HG02588 (cell line): Measurements from ENCODE around the gene ATP2B2.
A peak's percentile ranks its signal among the peaks of the same experiment; 100 is the strongest.
"Not testable (repeated sequence)": the region's sequence is repeated elsewhere in the genome, so short reads cannot be mapped to it uniquely, and the experiment has no call there.

Experiments used
- ATAC-seq: cut with Tn5 transposase; IDR thresholded peaks from one replicate; pipeline ENCODE4 v1.9.1; 2021; ENCODE audit warnings: mild to moderate bottlenecking, moderate library complexity; ENCODE audit not compliant: unreplicated experiment

The ATP2B2 gene

DNA sequence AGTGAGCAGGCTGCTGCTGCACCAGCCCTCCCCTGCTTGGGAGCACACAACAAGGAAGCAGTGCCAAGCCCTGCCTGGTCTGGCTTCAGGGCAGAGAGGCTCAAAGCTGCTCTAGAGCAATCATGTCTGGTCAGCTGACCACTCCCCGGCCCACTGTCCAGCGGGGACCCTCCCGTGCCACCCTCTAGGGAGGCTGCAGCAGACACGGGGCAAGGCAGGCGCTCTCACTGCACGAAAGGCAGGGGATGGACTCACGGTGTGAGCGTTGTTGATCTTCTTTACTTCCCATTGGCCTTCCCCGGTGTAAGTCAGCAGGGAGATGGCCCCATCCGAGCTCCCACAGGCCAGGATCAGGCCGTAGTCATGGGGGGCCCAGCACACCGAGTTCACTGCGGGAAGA lies 193.7 kb downstream of the ATP2B2 start:
- ATAC-seq = no peak

DNA sequence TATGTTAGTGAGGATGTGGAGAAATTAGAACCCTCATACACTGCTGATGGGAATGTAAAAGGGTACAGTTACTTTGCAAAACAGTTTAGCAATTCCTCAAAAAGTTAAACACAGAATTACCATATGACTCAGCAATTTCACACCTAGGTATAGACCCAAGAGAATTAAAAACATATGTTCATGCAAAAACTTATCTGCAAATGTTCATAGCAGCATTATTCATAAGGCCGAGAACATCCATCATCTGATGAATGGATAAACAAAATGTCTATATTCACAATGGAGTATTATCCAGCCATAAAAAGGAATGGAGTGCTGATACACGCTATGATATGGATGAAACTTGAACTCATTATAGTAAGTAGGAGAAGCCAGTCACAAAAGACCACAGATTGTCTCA lies 194.8 kb downstream of the ATP2B2 start:
- ATAC-seq = no peak

DNA sequence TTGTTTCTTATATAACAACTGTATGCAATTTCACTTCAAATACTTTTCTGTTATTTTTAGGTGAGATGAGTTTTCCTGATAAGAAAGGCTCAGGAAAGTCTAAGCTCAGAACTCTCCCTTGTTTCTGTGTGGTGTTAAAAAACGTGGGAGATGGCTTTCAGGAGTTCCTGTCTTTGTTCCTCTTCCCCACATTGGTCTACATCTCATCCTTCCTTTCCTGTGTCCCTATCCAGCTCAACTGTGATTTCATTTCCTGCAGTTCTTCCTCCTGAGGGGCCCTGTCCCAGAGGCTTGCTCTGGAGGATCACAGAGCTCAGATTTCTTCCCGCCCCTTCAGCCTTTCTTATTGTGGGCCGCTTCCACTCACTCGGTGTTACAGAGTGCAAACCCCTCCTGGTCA lies 195.7 kb downstream of the ATP2B2 start:
- ATAC-seq = no peak

DNA sequence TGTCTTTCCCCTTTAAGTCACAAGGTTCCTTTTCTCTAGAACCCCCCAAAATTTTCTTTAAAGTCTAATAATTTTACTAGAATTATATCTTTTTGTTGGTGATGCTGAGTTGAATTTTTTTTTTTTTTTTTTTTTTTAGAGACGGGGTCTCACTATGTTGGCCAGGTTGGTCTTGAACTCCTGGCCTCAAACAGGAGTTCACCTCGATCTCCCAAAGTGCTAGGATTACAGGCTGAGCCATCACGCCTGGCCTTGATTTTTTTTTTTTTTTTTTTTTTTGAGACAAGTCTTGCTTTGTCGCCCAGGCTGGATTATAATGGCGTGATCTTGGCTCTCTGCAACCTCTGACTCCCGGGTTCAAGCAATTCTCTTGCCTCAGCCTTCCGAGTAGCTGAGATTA lies 196.7 kb downstream of the ATP2B2 start:
- no peak for ATAC-seq

DNA sequence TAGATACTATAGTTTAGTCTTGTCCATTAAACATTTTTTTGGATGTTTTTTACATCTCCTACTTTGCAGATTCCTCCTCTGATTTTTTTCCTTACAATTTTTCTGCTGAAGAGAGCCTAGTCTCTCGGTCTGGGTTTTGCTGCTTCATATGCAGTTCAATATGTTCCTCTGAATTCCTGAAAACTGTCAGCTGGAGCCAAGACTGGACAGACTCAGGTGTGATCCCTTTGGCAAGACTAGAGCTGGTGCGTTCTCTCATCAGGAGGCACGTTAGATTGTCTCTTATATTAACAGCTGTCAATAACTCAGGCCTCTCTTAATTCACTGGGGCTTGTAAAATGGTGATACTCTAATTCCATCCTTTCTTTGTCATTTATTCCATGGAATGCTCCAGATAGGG lies 199.2 kb downstream of the ATP2B2 start:
- no peak for ATAC-seq

DNA sequence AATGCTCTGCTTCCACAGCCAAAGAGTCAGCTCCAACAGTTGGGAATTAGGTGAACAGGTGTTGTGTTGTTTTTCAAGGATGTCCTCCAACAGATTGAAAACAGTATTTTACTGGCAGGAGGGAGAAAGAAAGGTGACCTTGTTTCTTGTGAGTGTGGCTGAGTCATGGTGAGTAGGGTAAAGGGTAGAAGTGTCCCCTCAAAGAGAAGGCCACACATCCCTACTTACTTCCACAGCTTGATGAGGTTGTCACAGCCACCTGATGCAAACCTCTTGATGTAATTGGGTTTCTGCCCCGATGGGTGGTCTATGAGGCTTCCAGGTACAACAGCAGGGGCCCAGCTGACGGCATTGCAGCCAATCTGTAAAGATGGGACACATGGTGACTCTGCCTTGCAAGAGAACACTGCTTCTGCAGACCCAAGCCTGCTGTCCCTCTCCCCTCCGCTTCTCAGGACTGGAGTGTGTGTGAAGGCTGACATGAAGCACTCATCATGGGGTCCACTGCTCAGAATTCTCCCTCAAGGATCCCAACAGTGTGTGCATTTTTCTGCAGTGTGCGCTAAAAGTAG lies 200.0 kb downstream of the ATP2B2 start:
- ATAC-seq = no peak

DNA sequence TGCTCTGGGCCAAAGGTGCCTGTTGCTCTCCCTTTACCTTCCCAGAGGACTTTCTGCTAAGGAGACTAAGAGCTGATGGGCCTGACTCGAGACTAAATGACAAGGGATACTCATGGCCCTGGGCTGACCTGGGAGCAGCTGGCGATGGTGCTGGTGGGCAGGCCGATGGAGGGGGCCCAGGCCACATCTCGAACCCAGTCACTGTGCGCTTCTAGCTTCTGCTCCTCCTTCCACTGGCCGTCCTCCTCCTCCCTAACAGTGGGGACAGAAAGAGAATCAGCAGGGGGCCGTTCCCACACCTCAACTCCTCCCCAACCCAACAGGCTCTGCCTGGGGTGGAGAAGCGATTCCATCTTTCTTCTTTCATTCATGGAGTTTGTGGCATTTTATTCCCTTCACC lies 200.5 kb downstream of the ATP2B2 start:
- ATAC-seq = no peak

DNA sequence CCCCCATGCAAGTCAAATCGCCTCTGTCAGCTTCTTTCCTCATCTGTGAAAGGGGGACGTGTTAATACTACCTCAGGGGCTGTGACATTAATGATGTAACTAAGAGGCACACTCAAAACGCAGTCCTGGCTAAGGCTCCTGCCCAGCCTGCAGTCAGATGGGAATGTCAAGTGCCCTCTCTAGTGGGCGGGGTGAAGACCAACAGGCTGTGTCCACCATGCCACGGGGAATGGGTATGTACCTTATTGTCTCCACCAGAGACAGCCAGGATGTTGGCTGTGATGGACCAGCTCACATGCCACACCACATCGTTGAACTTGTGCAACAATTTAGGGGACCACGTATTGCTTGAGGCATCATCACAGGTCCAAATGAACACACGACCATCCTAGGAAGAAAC lies 201.6 kb downstream of the ATP2B2 start:
- ATAC-seq = no peak

DNA sequence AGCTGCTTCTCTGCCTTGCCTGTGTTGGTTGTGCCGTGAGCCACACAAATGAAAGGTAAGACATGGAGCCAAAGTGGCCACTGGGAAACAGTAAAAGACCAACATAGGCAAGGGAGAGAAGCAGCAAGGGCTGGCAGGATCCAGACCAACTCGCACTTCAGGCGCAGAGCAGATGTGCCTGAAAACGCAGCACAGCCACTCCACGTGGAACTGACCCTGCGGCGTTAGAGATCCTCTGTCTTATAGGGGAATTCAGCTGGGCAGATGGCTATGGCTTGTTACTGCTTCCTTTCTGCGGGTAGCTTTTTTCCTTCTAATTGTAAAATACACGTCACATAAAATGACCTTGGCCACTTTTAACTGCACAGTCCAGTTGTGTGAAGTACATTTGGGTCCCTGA lies 202.3 kb downstream of the ATP2B2 start:
- ATAC-seq = no peak

DNA sequence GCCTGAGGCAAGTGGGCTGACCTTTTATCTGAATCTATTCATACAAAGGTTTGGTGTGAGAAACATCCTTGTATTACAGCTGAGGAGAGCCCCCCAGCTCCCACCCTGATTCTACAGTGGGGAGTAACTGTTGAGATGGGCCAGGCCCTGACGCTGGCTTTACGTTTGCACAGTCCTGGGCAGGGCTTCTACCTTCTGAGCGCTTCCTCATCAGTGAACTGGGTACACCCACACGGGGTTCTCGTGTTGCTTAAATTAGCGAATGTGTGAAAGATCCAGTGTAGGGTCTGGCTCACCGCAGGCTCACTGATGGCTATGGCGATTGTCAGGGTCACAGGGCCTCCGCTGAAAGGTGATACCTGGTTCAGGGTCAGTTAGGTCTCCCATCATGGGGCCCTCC lies 205.3 kb downstream of the ATP2B2 start:
- ATAC-seq = no peak

DNA sequence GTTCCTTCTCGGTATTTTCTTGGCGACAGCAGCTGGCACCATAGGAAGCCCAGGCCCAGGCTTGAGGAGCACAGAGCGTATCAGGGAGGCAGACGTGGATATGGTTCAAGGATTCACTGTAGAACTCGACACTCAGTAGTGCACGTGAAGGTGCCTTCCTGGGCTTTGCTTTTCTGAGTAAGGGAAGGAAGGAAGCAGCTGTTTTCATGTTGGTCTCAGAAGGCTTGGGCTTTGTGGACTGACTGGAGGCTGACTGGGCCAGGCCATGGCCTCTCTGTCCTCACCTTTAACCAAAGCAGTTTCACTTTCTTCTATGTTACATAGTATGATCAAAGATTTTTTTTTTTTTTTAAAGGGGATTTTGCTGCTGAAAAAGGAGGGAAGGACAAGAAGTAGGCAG lies 205.7 kb downstream of the ATP2B2 start:
- ATAC-seq = no peak

DNA sequence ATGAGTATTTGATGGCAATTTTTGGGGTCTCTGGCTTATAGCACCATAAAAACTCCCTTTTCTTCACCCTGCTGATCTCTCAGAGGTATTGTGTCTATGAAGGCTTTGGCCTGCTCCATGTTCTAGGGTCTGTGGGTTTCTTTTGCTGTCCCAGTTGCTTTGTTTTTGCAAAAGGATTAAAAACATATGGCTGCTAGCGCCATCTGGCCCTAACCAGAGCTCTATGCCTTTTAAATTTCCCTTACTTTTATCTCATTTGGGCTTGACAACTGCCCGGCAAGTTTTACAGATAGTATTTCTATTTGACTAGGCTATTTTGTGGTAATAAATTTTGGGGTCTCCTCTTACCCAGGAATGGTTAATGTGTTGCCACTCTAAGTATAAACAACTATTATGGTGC lies 206.2 kb downstream of the ATP2B2 start:
- ATAC-seq = no peak

DNA sequence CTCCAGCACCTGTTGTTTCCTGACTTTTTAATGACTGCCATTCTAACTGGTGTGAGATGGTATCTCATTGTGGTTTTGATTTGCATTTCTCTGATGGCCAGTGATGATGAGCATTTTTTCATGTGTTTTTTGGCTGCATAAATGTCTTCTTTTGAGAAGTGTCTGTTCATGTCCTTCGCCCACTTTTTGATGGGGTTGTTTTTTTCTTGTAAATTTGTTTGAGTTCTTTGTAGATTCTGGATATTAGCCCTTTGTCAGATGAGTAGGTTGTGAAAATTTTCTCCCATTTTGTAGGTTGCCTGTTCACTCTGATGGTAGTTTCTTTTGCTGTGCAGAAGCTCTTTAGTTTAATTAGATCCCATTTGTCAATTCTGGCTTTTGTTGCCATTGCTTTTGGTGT lies 207.3 kb downstream of the ATP2B2 start:
- not testable (repeated sequence) for ATAC-seq

DNA sequence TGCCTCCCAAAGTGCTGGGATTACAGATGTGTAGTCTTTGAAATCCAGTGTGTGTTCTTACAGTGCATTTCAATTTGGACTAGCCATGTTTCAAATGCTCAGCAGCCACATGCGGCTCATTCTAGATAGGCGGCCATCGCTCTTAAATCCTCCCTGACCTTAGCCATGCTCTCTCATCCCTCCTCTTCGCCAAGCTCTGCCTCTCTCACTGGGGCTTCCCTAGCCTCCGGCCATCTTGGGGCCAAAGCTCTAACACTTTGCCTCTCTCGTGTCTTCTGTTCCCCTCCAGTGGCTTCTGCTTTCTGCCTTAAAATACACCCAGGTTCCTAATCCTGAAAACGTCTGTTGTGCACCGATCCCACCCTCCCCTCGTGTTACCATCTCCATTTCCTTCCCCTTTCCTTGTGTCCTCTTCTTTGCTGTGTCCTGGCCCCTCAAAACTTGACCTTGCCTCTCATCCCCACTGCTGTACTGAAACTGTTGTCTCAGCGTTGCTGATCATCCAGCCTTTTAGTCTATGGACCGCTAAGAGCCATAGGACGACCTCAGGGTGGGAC lies 211.3 kb downstream of the ATP2B2 start:
- no peak for ATAC-seq

DNA sequence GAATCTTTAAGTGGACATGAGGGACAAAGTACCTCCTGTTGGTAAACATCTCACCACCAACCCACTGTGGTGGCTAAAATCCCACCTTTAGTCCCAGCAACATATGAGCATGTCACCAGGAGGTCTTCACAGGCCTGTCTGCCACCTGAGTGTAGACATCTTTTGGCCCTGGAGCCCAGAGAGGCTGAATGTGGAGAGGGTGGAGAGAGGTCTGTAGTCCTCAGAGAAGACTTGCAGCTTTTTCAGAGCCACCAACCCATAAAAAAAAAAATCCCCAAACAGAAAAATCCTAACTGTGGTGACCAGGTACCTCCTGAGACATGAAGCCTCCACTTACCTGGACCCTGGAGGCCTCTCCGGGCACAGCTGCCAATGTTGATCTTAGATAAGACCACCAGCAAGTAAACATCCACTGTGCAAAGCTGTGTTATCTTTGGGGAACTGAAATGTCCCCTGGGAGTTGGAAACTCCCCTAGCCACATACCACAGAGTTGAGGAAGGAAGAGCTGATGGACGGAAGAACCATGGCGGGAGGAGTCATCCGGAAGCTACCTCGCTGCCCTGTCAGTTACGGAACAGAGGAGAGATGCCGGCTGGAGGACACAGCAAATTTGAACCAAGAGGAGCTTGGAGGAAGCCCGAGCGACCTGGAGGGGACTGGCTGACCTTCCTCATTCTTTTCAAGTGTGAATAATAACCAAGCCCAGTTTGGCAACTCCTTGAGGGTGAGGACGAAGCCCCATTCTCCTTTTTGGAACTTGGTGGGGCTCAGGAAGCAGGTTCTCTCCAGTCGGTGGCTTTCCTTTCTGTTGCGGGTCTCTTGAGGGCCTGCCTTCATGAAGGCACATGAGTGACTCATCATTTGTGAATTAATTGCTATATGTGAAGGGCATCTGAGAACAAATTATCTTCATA lies 212.6 kb downstream of the ATP2B2 start, which contains the start of gene GHRL:
GHRL (minus strand) TSS at position 443 of the 915 bp plus-strand sequence. CDS start 2,767 bp downstream, outside the sequence.
- ATAC-seq = peak; percentile 79

DNA sequence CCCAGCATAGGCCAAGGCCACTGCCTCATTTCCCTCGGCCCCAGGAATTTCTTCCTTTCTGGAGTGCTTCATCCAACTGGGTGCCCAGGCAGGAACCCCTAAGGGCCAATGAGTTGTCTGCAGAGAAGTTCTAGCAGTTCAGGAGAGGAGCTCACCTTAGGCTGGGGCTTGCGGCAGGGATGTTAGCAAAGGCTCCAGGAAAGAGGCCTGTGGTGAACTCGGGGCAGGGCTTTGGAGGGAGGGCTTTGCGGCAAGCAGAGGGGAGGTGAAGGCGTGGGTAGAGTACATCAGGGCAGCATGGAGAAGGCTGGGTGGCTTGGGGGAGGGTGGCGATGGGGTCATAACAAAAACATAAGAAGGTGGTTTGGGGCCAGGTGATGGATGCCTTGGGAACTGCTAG lies 213.7 kb downstream of the ATP2B2 start:
- no peak for ATAC-seq

DNA sequence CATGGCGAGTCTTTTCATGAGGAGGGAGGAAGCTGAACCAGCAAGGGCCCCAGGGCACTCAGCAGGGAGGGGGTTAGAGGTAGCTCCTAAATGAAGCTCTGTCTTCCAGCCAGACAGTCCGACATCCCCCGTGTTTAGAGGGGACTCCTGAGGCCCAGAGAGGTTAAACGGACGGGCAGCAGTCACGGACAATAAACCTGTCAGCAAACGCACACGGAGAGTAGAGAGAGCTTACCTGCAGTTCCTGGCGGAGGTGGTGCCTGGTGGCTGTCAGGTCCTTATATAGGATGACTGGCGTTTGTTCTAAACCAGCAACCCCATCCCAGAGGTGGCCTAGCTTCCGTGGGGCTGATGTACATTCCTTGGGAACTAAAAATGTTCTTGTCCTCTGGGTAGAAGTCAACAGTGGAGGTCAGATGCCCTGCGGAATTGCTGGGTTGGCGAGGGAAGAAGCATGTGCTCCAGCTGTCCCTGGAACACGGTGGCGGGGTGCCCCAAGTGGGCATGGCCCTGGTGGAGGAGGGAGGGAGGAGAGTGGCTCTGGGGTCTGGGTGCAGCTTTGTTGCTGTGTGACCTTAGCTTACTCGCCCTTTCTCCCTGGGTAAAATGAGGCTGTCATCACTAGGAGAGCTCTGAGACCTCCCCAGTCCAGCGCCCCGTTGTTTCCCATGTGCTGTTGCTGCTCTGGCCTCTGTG lies 214.8 kb downstream of the ATP2B2 start:
- no peak for ATAC-seq

DNA sequence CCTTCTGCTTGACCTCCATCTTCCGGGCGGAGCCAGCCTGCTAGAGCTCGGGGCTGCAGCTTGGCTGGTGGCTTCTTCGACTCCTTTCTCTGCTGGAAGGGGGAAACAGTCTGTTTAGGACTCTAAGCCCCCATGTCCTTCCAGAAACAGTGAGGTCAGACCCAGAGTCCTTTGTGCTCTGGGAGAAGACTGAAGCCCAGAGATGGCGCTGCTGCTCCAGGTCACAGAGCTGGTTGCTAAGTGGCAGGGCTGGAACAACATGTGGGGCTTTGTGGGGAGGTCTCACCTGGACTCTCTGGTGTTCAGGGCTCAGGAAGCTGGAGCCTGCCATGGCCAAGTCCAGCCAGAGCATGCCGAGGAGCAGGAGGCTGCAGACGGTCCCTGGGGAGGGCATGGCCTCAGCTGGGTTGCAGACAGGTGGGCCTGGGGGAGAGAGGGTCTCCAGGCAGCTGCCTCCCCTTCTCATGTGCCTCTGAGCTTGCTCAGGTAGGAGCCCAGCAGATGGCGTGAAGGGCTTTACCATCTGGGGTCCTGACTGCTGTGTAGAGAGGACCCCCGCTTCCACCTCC lies 215.5 kb downstream of the ATP2B2 start:
- no peak for ATAC-seq

DNA sequence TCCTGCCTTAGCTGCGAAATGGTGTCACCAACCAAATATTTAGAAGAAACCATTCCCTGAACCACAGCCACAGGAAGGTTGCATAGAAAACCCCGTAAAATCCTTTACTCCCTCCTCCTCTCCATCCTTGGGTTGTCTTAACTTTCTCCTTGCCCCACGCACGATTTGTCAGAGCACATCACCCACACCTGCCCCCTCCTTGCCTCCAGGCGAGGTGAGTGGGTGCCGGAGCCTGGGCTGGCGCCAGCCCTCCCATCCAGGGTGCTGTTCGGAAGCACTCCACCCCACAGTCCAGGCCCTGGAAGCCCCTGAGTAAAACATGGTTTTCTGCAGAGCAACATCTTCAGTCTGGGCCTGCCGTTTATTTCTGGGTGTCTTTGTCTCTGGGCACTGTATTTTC lies 216.3 kb downstream of the ATP2B2 start:
- ATAC-seq = no peak

DNA sequence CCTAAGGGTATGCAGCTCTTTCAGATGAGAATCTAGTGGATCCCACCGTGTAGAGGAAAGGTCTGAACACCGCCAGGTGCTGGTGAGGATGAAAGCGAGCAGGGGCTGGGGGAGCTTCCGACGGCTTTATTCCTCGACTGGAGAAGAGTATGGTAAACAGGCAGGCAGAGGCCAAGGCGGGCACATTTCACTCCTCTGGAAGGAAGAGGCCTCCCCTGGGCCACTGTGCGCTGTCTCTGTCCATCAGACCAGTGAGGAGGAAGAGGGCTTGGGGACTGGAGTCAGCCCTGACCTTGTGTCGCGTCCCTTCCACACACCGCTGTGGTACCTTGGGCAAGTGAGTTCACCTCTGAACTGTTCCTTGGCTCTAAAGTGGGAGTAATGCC lies 216.8 kb downstream of the ATP2B2 start:
- ATAC-seq = no peak

DNA sequence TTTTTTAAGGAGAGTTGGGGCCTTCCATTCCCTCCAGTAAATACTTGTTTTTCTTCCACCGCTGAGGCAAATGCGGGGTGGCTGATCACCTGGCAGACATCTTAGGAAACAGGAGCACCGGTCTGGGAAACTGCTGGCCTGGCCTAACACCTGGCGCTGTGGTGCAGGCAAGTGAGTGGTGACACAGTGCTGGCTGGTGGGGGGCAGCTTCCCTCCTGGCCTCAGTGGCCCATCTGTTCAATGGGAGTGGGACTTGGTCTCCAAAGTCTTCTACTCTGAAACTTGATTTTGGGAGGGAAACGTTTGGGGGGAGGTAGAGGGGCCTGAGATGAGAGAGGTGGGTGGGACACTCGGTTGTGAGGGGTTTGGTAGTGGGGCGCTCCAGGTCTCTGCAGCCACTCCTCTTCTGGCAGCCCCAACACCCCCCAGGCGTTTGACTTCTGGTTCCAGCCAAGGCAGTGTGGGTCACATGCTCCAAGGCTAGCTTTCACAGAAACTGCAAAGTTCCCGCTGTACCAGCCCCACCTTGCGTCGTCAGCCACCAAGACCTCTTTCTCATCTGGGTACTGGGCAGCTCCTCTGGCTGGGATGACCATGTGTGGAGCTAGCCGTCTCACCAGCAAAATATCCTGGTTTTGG lies 217.3 kb downstream of the ATP2B2 start:
- no peak for ATAC-seq
